ENCODE data around the gene TLX2.

The TLX2 gene

DNA sequence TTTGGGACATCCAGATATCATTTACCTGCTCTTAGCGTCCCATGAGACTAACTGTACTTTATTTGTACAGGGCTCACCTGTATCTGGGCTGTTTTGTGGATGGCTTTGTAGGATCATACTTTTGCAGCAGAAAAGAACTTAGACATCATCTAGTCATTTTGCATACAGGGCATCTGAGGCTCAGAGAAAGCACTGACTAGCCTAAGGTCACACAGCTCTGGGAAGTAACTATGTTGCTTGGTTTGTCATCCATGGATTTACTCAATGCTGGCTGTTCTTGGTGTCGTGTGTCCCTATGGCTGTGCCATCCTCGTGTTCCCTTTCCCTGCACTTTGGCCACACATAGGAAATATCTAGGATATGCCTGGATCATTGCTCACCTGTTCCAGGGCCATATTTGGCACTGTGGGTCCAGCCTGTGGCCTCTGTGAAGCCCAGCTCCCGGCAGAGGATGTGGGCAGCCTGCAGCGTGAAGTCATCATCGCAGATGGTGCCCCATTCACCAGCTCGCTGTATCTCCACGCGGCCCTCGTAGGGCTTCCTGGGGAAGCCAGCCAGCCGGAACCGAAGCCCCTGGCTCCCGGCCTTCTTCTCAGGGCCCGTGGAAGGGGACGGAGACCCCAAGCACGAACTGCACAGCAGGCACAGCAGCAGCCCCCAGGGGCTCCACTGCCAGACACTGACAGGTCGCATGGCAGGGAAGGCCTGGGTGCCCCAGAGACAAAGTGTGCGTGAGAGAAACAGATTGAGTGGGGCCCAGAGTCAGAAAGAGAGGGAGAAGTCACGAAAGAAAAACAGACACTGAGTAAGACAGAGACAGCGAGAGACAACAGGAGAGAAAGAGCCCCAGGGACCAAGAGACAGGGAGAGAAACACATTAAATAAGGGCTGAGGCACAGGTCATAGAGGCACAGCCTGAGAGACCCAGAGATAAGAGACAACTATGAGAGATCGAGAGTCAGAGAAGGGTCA is 38.0 kb downstream of the TLX2 start:
- TF ChIP-seq CTCF (conservative IDR thresholded peaks at IDR 0.05; ENCODE audit: control insufficient read depth, insufficient read depth, low read depth, low read length): no peak
- H3K4me3 ChIP-seq (ENCODE audit: control insufficient read depth, low read depth, low read length): peak overlapping the region; percentile 98

DNA sequence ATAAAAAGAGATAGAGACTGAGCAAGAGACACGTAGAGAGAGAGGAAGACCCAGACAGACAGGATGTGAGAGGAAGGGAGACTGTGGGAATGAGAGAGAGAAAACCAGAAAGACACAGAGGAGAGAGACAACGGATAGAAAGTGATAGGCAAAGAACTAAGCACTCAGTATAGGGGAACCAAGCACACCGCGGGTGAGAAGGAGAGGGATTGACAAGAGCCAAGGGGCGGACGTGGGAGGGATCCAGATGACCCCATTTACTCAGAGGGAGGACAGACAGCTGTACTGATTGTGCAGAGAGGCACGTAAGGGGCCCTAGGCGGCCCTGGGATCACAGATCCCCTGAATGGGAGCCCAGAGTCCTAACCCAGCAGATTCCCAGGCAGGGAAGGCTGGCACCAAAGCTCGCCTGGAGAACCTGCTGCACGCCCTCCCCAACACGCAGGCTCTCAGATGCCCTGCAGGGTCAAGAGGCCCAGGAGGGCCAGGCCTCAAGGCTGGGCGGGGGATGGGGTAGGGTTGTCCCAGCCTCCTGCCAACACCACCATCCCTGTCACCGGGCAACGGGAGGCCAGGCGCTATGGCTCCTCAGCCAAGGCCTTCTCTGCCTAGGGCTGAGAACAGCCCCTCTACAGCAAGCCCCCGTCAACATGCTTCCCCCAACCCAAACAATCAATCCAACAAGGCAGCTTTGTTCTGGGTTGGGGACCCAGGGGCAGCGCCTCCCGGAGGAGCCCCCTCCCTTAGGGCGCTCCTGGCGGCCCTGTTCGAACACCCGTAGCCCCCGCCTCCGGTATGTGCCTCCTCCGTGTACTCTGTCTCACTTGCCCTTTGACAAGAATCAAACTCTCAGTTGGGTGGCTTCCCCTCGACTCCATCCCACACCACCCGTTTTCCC is 38.9 kb downstream of the TLX2 start:
- peak overlapping the region; percentile 98 for H3K4me3 ChIP-seq (ENCODE audit: control insufficient read depth, low read depth, low read length)
- DNase-seq (ENCODE audit: low read depth): peak; percentile 32
- no peak for TF ChIP-seq CTCF (conservative IDR thresholded peaks at IDR 0.05; ENCODE audit: control insufficient read depth, insufficient read depth, low read depth, low read length)

More for the DNA sequence above, 38.0 kb downstream of the TLX2 start:
- no peak for DNase-seq (ENCODE audit: low read depth)

DNA sequence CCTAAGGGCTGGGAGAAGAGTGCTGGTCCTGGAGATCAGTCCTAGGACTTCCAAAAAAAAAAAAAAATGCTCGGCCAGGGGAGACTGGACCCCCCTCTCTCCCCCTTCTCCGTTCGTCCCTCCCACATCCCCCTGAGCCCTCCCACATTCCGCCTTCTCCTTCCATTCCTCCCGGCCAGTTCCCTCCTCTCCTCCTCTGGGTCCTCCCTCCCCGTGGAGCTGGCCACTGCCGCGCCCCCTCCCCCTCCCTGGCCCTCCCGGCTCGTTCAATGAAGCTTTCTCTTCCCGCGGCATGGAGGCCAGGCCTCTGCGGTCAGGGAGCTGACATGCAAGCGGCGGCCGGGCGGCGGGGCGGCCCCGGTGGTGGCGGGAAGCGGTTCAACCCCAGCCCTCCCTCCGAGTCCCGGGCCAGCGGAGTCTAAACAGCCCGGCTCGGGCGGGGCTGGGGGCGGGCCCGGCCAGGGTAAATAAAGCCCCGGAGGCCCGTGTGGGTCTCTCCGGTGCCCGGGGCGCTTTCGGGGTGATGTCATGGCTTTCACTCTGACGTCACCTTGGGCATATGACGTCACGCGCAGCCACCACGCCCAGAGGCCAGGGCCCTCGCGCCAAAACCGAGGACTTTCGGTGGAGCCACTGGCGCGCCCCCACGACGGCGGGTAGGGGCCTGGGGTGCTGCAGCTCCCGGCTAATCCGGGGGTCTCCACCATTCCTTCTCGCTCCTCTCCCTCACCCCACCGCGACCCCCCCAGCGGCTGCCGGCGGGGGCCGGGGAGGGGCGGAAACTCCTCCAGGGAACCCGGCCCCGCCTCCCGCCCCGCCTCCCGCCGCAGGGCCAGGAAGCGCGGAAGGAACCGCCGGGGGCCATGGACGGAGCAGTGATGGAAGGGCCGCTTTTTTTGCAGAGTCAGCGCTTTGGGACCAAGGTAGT is 39.9 kb downstream of the TLX2 start, which contains the start of the genes DOK1 and LOXL3:
DOK1 (plus strand) TSS at position 829 of the 928 bp plus-strand sequence; CDS start at position 864, 35 bp downstream.
LOXL3 (minus strand) TSS at position 51 of the 928 bp plus-strand sequence. CDS start 1,308 bp downstream, outside the sequence.
- no peak for TF ChIP-seq CTCF (conservative IDR thresholded peaks at IDR 0.05; ENCODE audit: control insufficient read depth, insufficient read depth, low read depth, low read length)
- peak; percentile 84 for DNase-seq (ENCODE audit: low read depth)
- peak within 1 kb of the TSS; percentile 98 for H3K4me3 ChIP-seq (ENCODE audit: control insufficient read depth, low read depth, low read length)

- DNase-seq (ENCODE audit: low read depth): peak; percentile 19
Measured at GRCh38 chr2:74554820-74555531, 40.7 kb downstream of the TLX2 start.

GRCh38 chr2:74555610-74556103 is 41.4 kb downstream of the TLX2 start:
- no peak for TF ChIP-seq CTCF (conservative IDR thresholded peaks at IDR 0.05; ENCODE audit: control insufficient read depth, insufficient read depth, low read depth, low read length)
- no peak for DNase-seq (ENCODE audit: low read depth)
- H3K4me3 ChIP-seq (ENCODE audit: control insufficient read depth, low read depth, low read length): peak overlapping the region; percentile 98

More at GRCh38 chr2:74554820-74555531, 40.7 kb downstream of the TLX2 start:
- H3K4me3 ChIP-seq (ENCODE audit: control insufficient read depth, low read depth, low read length): peak overlapping the region; percentile 98
- no peak for TF ChIP-seq CTCF (conservative IDR thresholded peaks at IDR 0.05; ENCODE audit: control insufficient read depth, insufficient read depth, low read depth, low read length)
